Fibroblast of lung (primary cell): Measurements from ENCODE around the gene TTC39B. TPM values are rescaled to one million over a fixed set of nuclear protein-coding genes. Genes with fewer than 3 reads are reported as not detected.
A peak's percentile ranks its signal among the peaks of the same experiment; 100 is the strongest.

Source experiments
- DNase-seq, 2 donors: peaks; one replicate each; pipeline versions ENCODE4 v3.0.0 to v3.0.0-alpha.2; 2010; ENCODE audit warnings: low read depth in 2 of 2
- H2AFZ ChIP-seq: 2 replicates; pipeline ENCODE4 v1.5.1; 2012; ENCODE audit warnings: low read length, control low read depth, inconsistent platforms
- H3K27ac ChIP-seq: 2 replicates; pipeline ENCODE4 v1.5.1; 2011; ENCODE audit warnings: low read length, control low read depth; ENCODE audit not compliant: insufficient read depth
- H3K27me3 ChIP-seq: 2 replicates; pipeline ENCODE4 v1.5.1; 2011; ENCODE audit warnings: mild to moderate bottlenecking, low read length; ENCODE audit not compliant: control insufficient read depth, insufficient read depth
- H3K36me3 ChIP-seq: 2 replicates; pipeline ENCODE4 v1.5.1; 2011; ENCODE audit warnings: low read length; ENCODE audit not compliant: control insufficient read depth, insufficient read depth
- H3K4me1 ChIP-seq: 2 replicates; pipeline ENCODE4 v1.5.1; 2011; ENCODE audit warnings: low read length; ENCODE audit not compliant: control insufficient read depth, insufficient read depth; ENCODE audit errors: extremely low read depth
- H3K4me2 ChIP-seq: 2 replicates; pipeline ENCODE4 v1.5.1; 2011; ENCODE audit warnings: low read length, control low read depth; ENCODE audit not compliant: insufficient read depth; ENCODE audit errors: extremely low read depth
- H3K4me3 ChIP-seq, 4 experiments: fragments of 200-600 bp in 1 of 4; sonication (generic) in 1 of 4; replicated peaks in 1 of 4; 2 replicates each; pipeline ENCODE4 v1.5.1; 2011 to 2016; ENCODE audit warnings: low read length in 4 of 4, low read depth in 3 of 4, mild to moderate bottlenecking in 3 of 4, control low read depth in 2 of 4, inconsistent platforms in 1 of 4, mixed read lengths in 1 of 4; ENCODE audit not compliant: insufficient read depth in 1 of 4; ENCODE audit errors: control extremely low read depth in 1 of 4
- H3K79me2 ChIP-seq: 2 replicates; pipeline ENCODE4 v1.5.1; 2012; ENCODE audit warnings: mild to moderate bottlenecking, low read length, inconsistent platforms; ENCODE audit not compliant: control insufficient read depth, insufficient read depth
- H3K9ac ChIP-seq: 2 replicates; pipeline ENCODE4 v1.5.1; 2011; ENCODE audit warnings: mild to moderate bottlenecking, low read length, control low read depth; ENCODE audit not compliant: insufficient read depth
- H3K9me3 ChIP-seq: 2 replicates; pipeline ENCODE4 v1.5.1; 2012; ENCODE audit warnings: low read depth, low read length; ENCODE audit not compliant: control insufficient read depth, insufficient read depth
- H4K20me1 ChIP-seq: 2 replicates; pipeline ENCODE4 v1.5.1; 2011; ENCODE audit warnings: low read length; ENCODE audit not compliant: control insufficient read depth, insufficient read depth; ENCODE audit errors: extremely low read depth
- CTCF ChIP-seq, 2 donors: IDR thresholded peaks in 1 of 2; conservative IDR thresholded peaks in 1 of 2; 1 replicate in 1 of 2; 2 replicates in 1 of 2; pipeline ENCODE4 v1.5.1; 2011 to 2012; ENCODE audit warnings: low read length in 2 of 2, control low read depth in 1 of 2, inconsistent platforms in 1 of 2, low read depth in 1 of 2, mild to moderate bottlenecking in 1 of 2
- EZH2 ChIP-seq: IDR thresholded peaks from 2 replicates; pipeline ENCODE4 v1.5.1; 2012; ENCODE audit warnings: low read length, control low read depth, mild to moderate bottlenecking; ENCODE audit errors: missing control alignments
- polyA plus RNA-seq, 2 donors: library from polyadenylated mRNA; depleted of rRNA in 1 of 2; stranded (reverse) in 1 of 2; unstranded in 1 of 2; fragments of >200 nt; gene quantifications; 2 replicates each; pipeline ENCODE4 v1.2.1, GENCODE V29; 2011 to 2012; ENCODE audit warnings: missing spikeins in 1 of 2
- total RNA-seq: library from RNA; depleted of rRNA; stranded (reverse); fragments of >200 nt; gene quantifications from 2 replicates; pipeline ENCODE4 v1.2.1, GENCODE V29; 2014

Gene TTC39B
- total and polyA plus RNA-seq, 2 donors (not counting 1 experiment from before 2014, with no cell fraction given), result 6.2 to 16.8 TPM

GRCh38 chr9:15305470-15305869, 1.5 kb downstream of the TTC39B start:
- no peak overlapping the region for H3K9ac ChIP-seq

GRCh38 chr9:15304632-15305031, 2.4 kb downstream of the TTC39B start:
- Histone ChIP-seq H3K27me3 (no peaks in the 10 kb centered on the region), H3K4me3 (no peak overlapping the region), H3K27ac (no peak overlapping the region), H3K4me2 (no peak overlapping the region), H2AFZ (no peak overlapping the region), H4K20me1 (no peaks in the 10 kb centered on the region), H3K9me3 (no peaks in the 10 kb centered on the region), H3K9ac (no peak overlapping the region), H3K4me1 (peaks cover 5% of the 10 kb centered on the region), H3K36me3 (no peaks in the 10 kb centered on the region), H3K79me2 (no peaks in the 10 kb centered on the region)
- TF ChIP-seq EZH2 (no peak), CTCF (conservative IDR thresholded peaks at IDR 0.05 in 1 of 2, IDR thresholded peaks at IDR 0.05 in 1 of 2; ENCODE audit: low read depth in 1 of 2, low read length in 2 of 2) (no peak)
- no peak for DNase-seq

More at GRCh38 chr9:15305470-15305869, 1.5 kb downstream of the TTC39B start:
- Histone ChIP-seq H3K27me3 (no peaks in the 10 kb centered on the region), H3K79me2 (no peaks in the 10 kb centered on the region), H3K9me3 (no peaks in the 10 kb centered on the region), H3K4me3 (peak overlapping the region; percentile 86 to 97 (median 90)), H2AFZ (no peak overlapping the region), H3K27ac (no peak overlapping the region), H3K4me1 (peaks cover 5% of the 10 kb centered on the region), H3K4me2 (peak overlapping the region; percentile 94), H4K20me1 (no peaks in the 10 kb centered on the region), H3K36me3 (no peaks in the 10 kb centered on the region)
- no peak for DNase-seq
- TF ChIP-seq EZH2 (no peak), CTCF (conservative IDR thresholded peaks at IDR 0.05 in 1 of 2, IDR thresholded peaks at IDR 0.05 in 1 of 2; ENCODE audit: low read depth in 1 of 2, low read length in 2 of 2) (no peak)

- no peak for TF ChIP-seq EZH2
- TF ChIP-seq CTCF (conservative IDR thresholded peaks at IDR 0.05 in 1 of 2, IDR thresholded peaks at IDR 0.05 in 1 of 2; ENCODE audit: low read depth in 1 of 2, low read length in 2 of 2), result no peak
- H3K27me3 ChIP-seq, result no peaks in the 10 kb centered on the region
- no peak overlapping the region for H3K4me3 ChIP-seq
- no peaks in the 10 kb centered on the region for H4K20me1 ChIP-seq
- peaks cover 12% of the 10 kb centered on the region for H3K4me1 ChIP-seq
- no peak overlapping the region for H3K4me2 ChIP-seq
- no peaks in the 10 kb centered on the region for H3K36me3 ChIP-seq
- H3K9ac ChIP-seq, result no peak overlapping the region
- peak in 1 of 2 donors; percentile 18 for DNase-seq
- H3K27ac ChIP-seq, result no peak overlapping the region
- no peak overlapping the region for H2AFZ ChIP-seq
- no peaks in the 10 kb centered on the region for H3K79me2 ChIP-seq
- no peaks in the 10 kb centered on the region for H3K9me3 ChIP-seq
These were observed 6.8 kb downstream of the TTC39B start for GRCh38 chr9:15300218-15300617.
